Testis (tissue), 2 donors: ENCODE results near the gene SLC17A5.

Source experiments
- CTCF ChIP-seq, 3 experiments: fragments of 450-650 bp in 2 of 3; fragments of 200-600 bp in 1 of 3; sonication (generic) in 1 of 3; IDR thresholded peaks; one replicate each; pipeline ENCODE4 v1.5.1; 2016 to 2019; ENCODE audit warnings: antibody characterized with exemption in 3 of 3, mild to moderate bottlenecking in 2 of 3, moderate library complexity in 1 of 3
- POLR2A ChIP-seq: fragments of 450-650 bp; IDR thresholded peaks from one replicate; pipeline ENCODE4 v1.6.1; 2017; ENCODE audit warnings: antibody characterized with exemption, mild to moderate bottlenecking, moderate library complexity

GRCh38 chr6:73656531-73657145 is 2.8 kb upstream of the SLC17A5 start:
- TF ChIP-seq POLR2A = no peak
- TF ChIP-seq CTCF (IDR thresholded peaks at IDR 0.05) = no peak
